GM23338 (cell line): Measurements from ENCODE around the gene NPHP3. TPM values are rescaled to one million over a fixed set of nuclear protein-coding genes. Genes with fewer than 3 reads are reported as not detected.

Source experiments
- ATAC-seq: fragments of 200-7000 bp; cut with Tn5 transposase; 3 replicates; pipeline ENCODE4 v1.9.1; 2020
- DNase-seq: peaks from one replicate; pipeline ENCODE4 v3.0.0-alpha.2; 2015; ENCODE audit warnings: low spot score
- H2AFZ ChIP-seq: fragments of 200-600 bp; sonication (generic); 2 replicates; pipeline ENCODE4 v1.8.0; 2016; ENCODE audit warnings: antibody characterized with exemption, mild to moderate bottlenecking, moderate library complexity
- H3F3A ChIP-seq: fragments of 200-600 bp; sonication (generic); replicated peaks from 2 replicates; pipeline ENCODE4 v1.8.0; 2017; ENCODE audit warnings: antibody characterized with exemption, mixed run types, low read depth
- H3K27ac ChIP-seq: fragments of 200-600 bp; sonication (generic); 2 replicates; pipeline ENCODE4 v1.6.1; 2016; ENCODE audit warnings: low read depth
- H3K27me3 ChIP-seq: fragments of 200-600 bp; sonication (generic); 2 replicates; pipeline ENCODE4 v1.8.0; 2016; ENCODE audit warnings: mild to moderate bottlenecking, mixed run types, moderate library complexity; ENCODE audit not compliant: insufficient read depth
- H3K36me3 ChIP-seq: fragments of 200-600 bp; sonication (generic); 2 replicates; pipeline ENCODE4 v1.8.0; 2016; ENCODE audit warnings: mild to moderate bottlenecking; ENCODE audit not compliant: insufficient read depth
- H3K4me1 ChIP-seq: fragments of 200-600 bp; sonication (generic); 2 replicates; pipeline ENCODE4 v1.8.0; 2016; ENCODE audit warnings: mild to moderate bottlenecking, moderate library complexity; ENCODE audit not compliant: insufficient read depth
- H3K4me2 ChIP-seq: fragments of 200-600 bp; sonication (generic); 2 replicates; pipeline ENCODE4 v1.7.1; 2017; ENCODE audit warnings: mixed run types
- H3K4me3 ChIP-seq: fragments of 200-600 bp; sonication (generic); 2 replicates; pipeline ENCODE4 v1.6.1; 2016; ENCODE audit warnings: mixed run types
- H3K79me2 ChIP-seq: fragments of 200-600 bp; sonication (generic); replicated peaks from 2 replicates; pipeline ENCODE4 v1.8.0; 2017; ENCODE audit warnings: mild to moderate bottlenecking; ENCODE audit not compliant: insufficient read depth
- H3K9me2 ChIP-seq: fragments of 200-600 bp; sonication (generic); 2 replicates; pipeline ENCODE4 v1.8.0; 2017; ENCODE audit not compliant: insufficient read depth
- H4K20me1 ChIP-seq: fragments of 200-600 bp; sonication (generic); replicated peaks from 2 replicates; pipeline ENCODE4 v1.8.0; 2017; ENCODE audit warnings: mild to moderate bottlenecking; ENCODE audit not compliant: insufficient read depth
- H3K27ac Mint-ChIP-seq: 2 replicates; pipeline ENCODE4 v1.8.0; 2020; ENCODE audit warnings: inconsistent platforms, mild to moderate bottlenecking, moderate library complexity, mixed read lengths
- H3K27me3 Mint-ChIP-seq: 3 replicates; pipeline ENCODE4 v1.8.0; 2022; ENCODE audit warnings: low read depth, mild to moderate bottlenecking, moderate library complexity, mixed read lengths, inconsistent platforms; ENCODE audit not compliant: insufficient read depth, poor library complexity
- H3K36me3 Mint-ChIP-seq: 3 replicates; pipeline ENCODE4 v1.8.0; 2021; ENCODE audit warnings: low read depth, mild to moderate bottlenecking, inconsistent platforms, moderate library complexity, mixed read lengths
- H3K4me1 Mint-ChIP-seq: 3 replicates; pipeline ENCODE4 v1.8.0; 2020; ENCODE audit warnings: mild to moderate bottlenecking, inconsistent platforms, mixed read lengths
- H3K4me3 Mint-ChIP-seq: 3 replicates; pipeline ENCODE4 v1.8.0; 2021; ENCODE audit warnings: moderate library complexity, mild to moderate bottlenecking, inconsistent platforms, mixed read lengths
- H3K9me3 Mint-ChIP-seq: 3 replicates; pipeline ENCODE4 v1.8.0; 2020; ENCODE audit warnings: moderate library complexity, mild to moderate bottlenecking, inconsistent platforms, mixed read lengths
- CREB1 ChIP-seq: fragments of 250-450 bp; sonication (Bioruptor Pico); IDR thresholded peaks from 2 replicates; pipeline ENCODE4 v1.5.0; 2020; ENCODE audit warnings: low read depth, mild to moderate bottlenecking, moderate library complexity
- EZH2 ChIP-seq: fragments of 200-600 bp; sonication (generic); IDR thresholded peaks from one replicate; pipeline ENCODE4 v1.8.0; 2017; ENCODE audit warnings: antibody characterized with exemption, mild to moderate bottlenecking, low read depth; ENCODE audit not compliant: unreplicated experiment
- EZH2phosphoT487 ChIP-seq: fragments of 200-600 bp; sonication (generic); IDR thresholded peaks from one replicate; pipeline ENCODE4 v1.8.1; 2018; ENCODE audit warnings: antibody characterized with exemption; ENCODE audit not compliant: unreplicated experiment
- JUNB ChIP-seq: IDR thresholded peaks from one replicate; pipeline ENCODE4 v1.6.1; 2016; ENCODE audit warnings: antibody characterized with exemption; ENCODE audit not compliant: unreplicated experiment
- NANOG ChIP-seq: IDR thresholded peaks from 2 replicates; pipeline ENCODE4 v1.6.1; 2016; ENCODE audit warnings: antibody characterized with exemption, borderline replicate concordance
- POLR2AphosphoS5 ChIP-seq: IDR thresholded peaks from 2 replicates; pipeline ENCODE4 v1.6.1; 2016; ENCODE audit warnings: antibody characterized with exemption, low read depth
- STAT1 ChIP-seq: IDR thresholded peaks from one replicate; pipeline ENCODE4 v1.6.1; 2016; ENCODE audit warnings: antibody characterized with exemption; ENCODE audit not compliant: unreplicated experiment
- ZNF114 ChIP-seq: fragments of 250-450 bp; sonication (Bioruptor Pico); IDR thresholded peaks from 2 replicates; pipeline ENCODE4 v1.5.0; 2020; ENCODE audit warnings: mild to moderate bottlenecking, moderate library complexity
- ZNF331 ChIP-seq: fragments of 250-450 bp; sonication (Bioruptor Pico); IDR thresholded peaks from 2 replicates; pipeline ENCODE4 v1.5.0; 2020; ENCODE audit warnings: low read depth, mild to moderate bottlenecking, moderate library complexity
- polyA plus RNA-seq: library from polyadenylated mRNA; unstranded; fragments of >200 nt; fragmentation: Nextera tagmentation; extraction: Ambion mirVana; gene quantifications from 2 replicates; pipeline ENCODE4 v1.2.1, GENCODE V29; 2016
- total RNA-seq: library from RNA; depleted of rRNA; stranded (reverse); fragments of >200 nt; shearing (Covaris generic); gene quantifications from 2 replicates; pipeline ENCODE4 v1.2.3, GENCODE V29; 2014
- TF ChIP-seq, protein P1 (sequence below): fragments of 250-450 bp; sonication (Bioruptor Pico); IDR thresholded peaks from 2 replicates; pipeline ENCODE4 v1.5.0; 2020; ENCODE audit warnings: mild to moderate bottlenecking, moderate library complexity
- TF ChIP-seq, protein P2 (sequence below): IDR thresholded peaks from one replicate; pipeline ENCODE4 v1.6.1; 2018; ENCODE audit warnings: antibody characterized with exemption; ENCODE audit not compliant: unreplicated experiment
- TF ChIP-seq, protein P3 (sequence below): IDR thresholded peaks from 2 replicates; pipeline ENCODE4 v1.6.1; 2016; ENCODE audit warnings: antibody characterized with exemption
- TF ChIP-seq, protein P4 (sequence below), 2 experiments: fragments of 200-600 bp in 1 of 2; sonication (generic) in 1 of 2; conservative IDR thresholded peaks; 2 replicates each; pipeline versions ENCODE4 v1.5.1 to v1.6.1; 2016 to 2017; ENCODE audit warnings: antibody characterized with exemption in 2 of 2, low read depth in 2 of 2, mild to moderate bottlenecking in 2 of 2, moderate library complexity in 1 of 2

The NPHP3 gene
- total and polyA plus RNA-seq, 2 experiments from 2014 or later = 8.4 to 12.0 TPM

DNA sequence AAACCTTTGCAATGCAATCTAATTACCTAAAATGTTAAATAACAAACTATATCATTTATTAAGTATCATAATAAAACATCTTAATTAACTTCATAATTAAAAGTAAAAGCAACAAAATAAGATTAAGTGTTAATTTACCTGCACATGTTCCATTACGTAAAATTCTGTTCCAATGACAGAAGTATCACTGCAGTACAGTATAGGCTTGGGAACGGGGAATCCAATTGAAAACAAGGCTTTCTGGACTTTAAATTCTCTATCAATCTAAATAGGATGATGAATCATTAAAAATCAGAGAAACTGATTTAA lies 79.7 kb downstream of the NPHP3 start:
- H3K9me2 ChIP-seq = no peaks in the 10 kb centered on the region
- no peaks in the 10 kb centered on the region for H3K79me2 ChIP-seq
- TF ChIP-seq JUNB (no peak), EZH2phosphoT487 (no peak), NANOG (no peak), ZNF114 (CRISPR knock-in tag) (no peak), EZH2 (no peak), POLR2AphosphoS5 (no peak), ZNF331 (CRISPR knock-in tag) (no peak), STAT1 (no peak), CREB1 (CRISPR knock-in tag) (no peak)
- TF ChIP-seq, protein P1, sequence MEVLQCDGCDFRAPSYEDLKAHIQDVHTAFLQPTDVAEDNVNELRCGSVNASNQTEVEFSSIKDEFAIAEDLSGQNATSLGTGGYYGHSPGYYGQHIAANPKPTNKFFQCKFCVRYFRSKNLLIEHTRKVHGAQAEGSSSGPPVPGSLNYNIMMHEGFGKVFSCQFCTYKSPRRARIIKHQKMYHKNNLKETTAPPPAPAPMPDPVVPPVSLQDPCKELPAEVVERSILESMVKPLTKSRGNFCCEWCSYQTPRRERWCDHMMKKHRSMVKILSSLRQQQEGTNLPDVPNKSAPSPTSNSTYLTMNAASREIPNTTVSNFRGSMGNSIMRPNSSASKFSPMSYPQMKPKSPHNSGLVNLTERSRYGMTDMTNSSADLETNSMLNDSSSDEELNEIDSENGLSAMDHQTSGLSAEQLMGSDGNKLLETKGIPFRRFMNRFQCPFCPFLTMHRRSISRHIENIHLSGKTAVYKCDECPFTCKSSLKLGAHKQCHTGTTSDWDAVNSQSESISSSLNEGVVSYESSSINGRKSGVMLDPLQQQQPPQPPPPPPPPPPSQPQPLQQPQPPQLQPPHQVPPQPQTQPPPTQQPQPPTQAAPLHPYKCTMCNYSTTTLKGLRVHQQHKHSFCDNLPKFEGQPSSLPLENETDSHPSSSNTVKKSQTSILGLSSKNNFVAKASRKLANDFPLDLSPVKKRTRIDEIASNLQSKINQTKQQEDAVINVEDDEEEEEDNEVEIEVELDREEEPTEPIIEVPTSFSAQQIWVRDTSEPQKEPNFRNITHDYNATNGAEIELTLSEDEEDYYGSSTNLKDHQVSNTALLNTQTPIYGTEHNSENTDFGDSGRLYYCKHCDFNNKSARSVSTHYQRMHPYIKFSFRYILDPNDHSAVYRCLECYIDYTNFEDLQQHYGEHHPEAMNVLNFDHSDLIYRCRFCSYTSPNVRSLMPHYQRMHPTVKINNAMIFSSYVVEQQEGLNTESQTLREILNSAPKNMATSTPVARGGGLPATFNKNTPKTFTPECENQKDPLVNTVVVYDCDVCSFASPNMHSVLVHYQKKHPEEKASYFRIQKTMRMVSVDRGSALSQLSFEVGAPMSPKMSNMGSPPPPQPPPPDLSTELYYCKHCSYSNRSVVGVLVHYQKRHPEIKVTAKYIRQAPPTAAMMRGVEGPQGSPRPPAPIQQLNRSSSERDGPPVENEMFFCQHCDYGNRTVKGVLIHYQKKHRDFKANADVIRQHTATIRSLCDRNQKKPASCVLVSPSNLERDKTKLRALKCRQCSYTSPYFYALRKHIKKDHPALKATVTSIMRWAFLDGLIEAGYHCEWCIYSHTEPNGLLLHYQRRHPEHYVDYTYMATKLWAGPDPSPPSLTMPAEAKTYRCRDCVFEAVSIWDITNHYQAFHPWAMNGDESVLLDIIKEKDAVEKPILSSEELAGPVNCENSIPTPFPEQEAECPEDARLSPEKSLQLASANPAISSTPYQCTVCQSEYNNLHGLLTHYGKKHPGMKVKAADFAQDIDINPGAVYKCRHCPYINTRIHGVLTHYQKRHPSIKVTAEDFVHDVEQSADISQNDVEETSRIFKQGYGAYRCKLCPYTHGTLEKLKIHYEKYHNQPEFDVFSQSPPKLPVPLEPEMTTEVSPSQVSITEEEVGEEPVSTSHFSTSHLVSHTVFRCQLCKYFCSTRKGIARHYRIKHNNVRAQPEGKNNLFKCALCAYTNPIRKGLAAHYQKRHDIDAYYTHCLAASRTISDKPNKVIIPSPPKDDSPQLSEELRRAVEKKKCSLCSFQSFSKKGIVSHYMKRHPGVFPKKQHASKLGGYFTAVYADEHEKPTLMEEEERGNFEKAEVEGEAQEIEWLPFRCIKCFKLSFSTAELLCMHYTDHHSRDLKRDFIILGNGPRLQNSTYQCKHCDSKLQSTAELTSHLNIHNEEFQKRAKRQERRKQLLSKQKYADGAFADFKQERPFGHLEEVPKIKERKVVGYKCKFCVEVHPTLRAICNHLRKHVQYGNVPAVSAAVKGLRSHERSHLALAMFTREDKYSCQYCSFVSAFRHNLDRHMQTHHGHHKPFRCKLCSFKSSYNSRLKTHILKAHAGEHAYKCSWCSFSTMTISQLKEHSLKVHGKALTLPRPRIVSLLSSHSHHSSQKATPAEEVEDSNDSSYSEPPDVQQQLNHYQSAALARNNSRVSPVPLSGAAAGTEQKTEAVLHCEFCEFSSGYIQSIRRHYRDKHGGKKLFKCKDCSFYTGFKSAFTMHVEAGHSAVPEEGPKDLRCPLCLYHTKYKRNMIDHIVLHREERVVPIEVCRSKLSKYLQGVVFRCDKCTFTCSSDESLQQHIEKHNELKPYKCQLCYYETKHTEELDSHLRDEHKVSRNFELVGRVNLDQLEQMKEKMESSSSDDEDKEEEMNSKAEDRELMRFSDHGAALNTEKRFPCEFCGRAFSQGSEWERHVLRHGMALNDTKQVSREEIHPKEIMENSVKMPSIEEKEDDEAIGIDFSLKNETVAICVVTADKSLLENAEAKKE (CRISPR knock-in tag) = no peak
- TF ChIP-seq, protein P2, sequence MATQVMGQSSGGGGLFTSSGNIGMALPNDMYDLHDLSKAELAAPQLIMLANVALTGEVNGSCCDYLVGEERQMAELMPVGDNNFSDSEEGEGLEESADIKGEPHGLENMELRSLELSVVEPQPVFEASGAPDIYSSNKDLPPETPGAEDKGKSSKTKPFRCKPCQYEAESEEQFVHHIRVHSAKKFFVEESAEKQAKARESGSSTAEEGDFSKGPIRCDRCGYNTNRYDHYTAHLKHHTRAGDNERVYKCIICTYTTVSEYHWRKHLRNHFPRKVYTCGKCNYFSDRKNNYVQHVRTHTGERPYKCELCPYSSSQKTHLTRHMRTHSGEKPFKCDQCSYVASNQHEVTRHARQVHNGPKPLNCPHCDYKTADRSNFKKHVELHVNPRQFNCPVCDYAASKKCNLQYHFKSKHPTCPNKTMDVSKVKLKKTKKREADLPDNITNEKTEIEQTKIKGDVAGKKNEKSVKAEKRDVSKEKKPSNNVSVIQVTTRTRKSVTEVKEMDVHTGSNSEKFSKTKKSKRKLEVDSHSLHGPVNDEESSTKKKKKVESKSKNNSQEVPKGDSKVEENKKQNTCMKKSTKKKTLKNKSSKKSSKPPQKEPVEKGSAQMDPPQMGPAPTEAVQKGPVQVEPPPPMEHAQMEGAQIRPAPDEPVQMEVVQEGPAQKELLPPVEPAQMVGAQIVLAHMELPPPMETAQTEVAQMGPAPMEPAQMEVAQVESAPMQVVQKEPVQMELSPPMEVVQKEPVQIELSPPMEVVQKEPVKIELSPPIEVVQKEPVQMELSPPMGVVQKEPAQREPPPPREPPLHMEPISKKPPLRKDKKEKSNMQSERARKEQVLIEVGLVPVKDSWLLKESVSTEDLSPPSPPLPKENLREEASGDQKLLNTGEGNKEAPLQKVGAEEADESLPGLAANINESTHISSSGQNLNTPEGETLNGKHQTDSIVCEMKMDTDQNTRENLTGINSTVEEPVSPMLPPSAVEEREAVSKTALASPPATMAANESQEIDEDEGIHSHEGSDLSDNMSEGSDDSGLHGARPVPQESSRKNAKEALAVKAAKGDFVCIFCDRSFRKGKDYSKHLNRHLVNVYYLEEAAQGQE = no peak
- TF ChIP-seq, protein P3, sequence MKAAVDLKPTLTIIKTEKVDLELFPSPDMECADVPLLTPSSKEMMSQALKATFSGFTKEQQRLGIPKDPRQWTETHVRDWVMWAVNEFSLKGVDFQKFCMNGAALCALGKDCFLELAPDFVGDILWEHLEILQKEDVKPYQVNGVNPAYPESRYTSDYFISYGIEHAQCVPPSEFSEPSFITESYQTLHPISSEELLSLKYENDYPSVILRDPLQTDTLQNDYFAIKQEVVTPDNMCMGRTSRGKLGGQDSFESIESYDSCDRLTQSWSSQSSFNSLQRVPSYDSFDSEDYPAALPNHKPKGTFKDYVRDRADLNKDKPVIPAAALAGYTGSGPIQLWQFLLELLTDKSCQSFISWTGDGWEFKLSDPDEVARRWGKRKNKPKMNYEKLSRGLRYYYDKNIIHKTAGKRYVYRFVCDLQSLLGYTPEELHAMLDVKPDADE = no peak
- TF ChIP-seq, protein P4, sequence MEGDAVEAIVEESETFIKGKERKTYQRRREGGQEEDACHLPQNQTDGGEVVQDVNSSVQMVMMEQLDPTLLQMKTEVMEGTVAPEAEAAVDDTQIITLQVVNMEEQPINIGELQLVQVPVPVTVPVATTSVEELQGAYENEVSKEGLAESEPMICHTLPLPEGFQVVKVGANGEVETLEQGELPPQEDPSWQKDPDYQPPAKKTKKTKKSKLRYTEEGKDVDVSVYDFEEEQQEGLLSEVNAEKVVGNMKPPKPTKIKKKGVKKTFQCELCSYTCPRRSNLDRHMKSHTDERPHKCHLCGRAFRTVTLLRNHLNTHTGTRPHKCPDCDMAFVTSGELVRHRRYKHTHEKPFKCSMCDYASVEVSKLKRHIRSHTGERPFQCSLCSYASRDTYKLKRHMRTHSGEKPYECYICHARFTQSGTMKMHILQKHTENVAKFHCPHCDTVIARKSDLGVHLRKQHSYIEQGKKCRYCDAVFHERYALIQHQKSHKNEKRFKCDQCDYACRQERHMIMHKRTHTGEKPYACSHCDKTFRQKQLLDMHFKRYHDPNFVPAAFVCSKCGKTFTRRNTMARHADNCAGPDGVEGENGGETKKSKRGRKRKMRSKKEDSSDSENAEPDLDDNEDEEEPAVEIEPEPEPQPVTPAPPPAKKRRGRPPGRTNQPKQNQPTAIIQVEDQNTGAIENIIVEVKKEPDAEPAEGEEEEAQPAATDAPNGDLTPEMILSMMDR (conservative IDR thresholded peaks at IDR 0.05; ENCODE audit: low read depth in 2 of 2) = no peak
- no peak overlapping the region for H3K4me3 ChIP-seq
- Mint-ChIP-seq H3K27ac (no peak overlapping the region), H3K36me3 (no peaks in the 10 kb centered on the region), H3K27me3 (peaks cover 2% of the 10 kb centered on the region), H3K4me1 (no peaks in the 10 kb centered on the region), H3K9me3 (no peaks in the 10 kb centered on the region), H3K4me3 (no peak overlapping the region)
- H3K4me2 ChIP-seq = no peak overlapping the region
- H3K4me1 ChIP-seq = no peaks in the 10 kb centered on the region
- H3K27me3 ChIP-seq = no peaks in the 10 kb centered on the region
- no peaks in the 10 kb centered on the region for H3F3A ChIP-seq
- ATAC-seq (no peak), DNase-seq (no peak)
- H2AFZ ChIP-seq = no peak overlapping the region
- H4K20me1 ChIP-seq = no peaks in the 10 kb centered on the region
- H3K36me3 ChIP-seq = no peaks in the 10 kb centered on the region
- no peak overlapping the region for H3K27ac ChIP-seq
